Epithelial cell of proximal tubule (primary cell): ENCODE data around the gene SLC25A30. TPM values are rescaled to one million over a fixed set of nuclear protein-coding genes. Genes with fewer than 3 reads are reported as not detected.
"Not testable (repeated sequence)": the region's sequence is repeated elsewhere in the genome, so short reads cannot be mapped to it uniquely, and the experiment has no call there.

ENCODE experiments used
- DNase-seq: peaks from one replicate; pipeline ENCODE4 v3.0.0-alpha.2; 2011; ENCODE audit warnings: low read depth
- H3K4me3 ChIP-seq: 2 replicates; pipeline ENCODE4 v1.5.1; 2011; ENCODE audit warnings: low read depth, mild to moderate bottlenecking, low read length
- total RNA-seq: library from RNA; depleted of rRNA; stranded (reverse); fragments of >200 nt; gene quantifications from 2 replicates; pipeline ENCODE4 v1.2.3, GENCODE V29; 2015
- TF ChIP-seq, protein P1 (sequence below): conservative IDR thresholded peaks from 2 replicates; pipeline ENCODE4 v1.5.1; 2012; ENCODE audit warnings: low read depth, mild to moderate bottlenecking, low read length

The SLC25A30 gene
- total RNA-seq, 1 donor from 2014 or later, result 4.7 TPM

DNA sequence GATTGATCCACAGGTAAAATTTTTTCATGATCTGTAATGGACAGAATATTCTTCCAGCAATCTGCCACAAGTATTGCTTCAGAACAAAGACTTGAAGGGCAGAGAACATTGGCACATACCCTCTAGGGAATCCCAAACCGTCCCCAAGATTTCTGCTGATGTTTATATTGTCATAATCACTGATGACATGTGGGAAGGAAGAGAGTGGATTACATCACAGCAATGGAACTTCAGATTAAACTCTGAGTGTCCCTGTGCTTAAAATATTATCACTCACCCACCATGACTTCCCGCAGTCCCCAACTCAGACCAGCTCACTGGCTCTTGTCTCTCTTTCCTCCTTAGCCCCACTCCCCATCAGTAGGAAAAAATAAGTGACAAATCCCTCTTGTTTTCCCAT, 68.7 kb downstream of the SLC25A30 start:
- TF ChIP-seq, protein P1, sequence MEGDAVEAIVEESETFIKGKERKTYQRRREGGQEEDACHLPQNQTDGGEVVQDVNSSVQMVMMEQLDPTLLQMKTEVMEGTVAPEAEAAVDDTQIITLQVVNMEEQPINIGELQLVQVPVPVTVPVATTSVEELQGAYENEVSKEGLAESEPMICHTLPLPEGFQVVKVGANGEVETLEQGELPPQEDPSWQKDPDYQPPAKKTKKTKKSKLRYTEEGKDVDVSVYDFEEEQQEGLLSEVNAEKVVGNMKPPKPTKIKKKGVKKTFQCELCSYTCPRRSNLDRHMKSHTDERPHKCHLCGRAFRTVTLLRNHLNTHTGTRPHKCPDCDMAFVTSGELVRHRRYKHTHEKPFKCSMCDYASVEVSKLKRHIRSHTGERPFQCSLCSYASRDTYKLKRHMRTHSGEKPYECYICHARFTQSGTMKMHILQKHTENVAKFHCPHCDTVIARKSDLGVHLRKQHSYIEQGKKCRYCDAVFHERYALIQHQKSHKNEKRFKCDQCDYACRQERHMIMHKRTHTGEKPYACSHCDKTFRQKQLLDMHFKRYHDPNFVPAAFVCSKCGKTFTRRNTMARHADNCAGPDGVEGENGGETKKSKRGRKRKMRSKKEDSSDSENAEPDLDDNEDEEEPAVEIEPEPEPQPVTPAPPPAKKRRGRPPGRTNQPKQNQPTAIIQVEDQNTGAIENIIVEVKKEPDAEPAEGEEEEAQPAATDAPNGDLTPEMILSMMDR, result no peak

DNA sequence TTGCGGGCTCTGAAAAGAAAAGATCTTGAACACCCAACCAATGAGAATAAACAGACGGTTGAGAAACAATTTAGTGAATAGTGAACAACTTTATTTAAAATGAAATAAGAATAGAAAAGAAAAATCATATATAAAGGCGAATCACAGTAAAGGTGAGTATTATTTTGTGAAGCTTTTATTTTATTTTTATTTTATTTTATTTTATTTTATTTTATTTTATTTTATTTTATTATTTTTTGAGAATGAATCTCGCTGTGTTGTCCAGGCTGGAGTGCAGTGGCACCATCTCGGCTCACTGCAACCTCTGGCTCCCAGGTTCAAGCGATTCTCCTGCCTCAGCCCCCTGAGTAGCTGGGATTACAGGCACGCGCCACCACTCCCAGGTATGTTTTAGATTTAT, 74.1 kb downstream of the SLC25A30 start:
- not testable (repeated sequence) for DNase-seq

More for the DNA sequence above, 68.7 kb downstream of the SLC25A30 start:
- no peak overlapping the region for H3K4me3 ChIP-seq
- DNase-seq, result no peak

More for the DNA sequence above, 74.1 kb downstream of the SLC25A30 start:
- H3K4me3 ChIP-seq, result not testable (repeated sequence)

Other genes with a start within 250 kb of the SLC25A30 start
- gene KCTD4, start 217.3 kb downstream of the SLC25A30 start, total RNA-seq, result 0.22 and 0.63 TPM in 2 replicates
- gene TPT1, start 77.2 kb downstream of the SLC25A30 start, total RNA-seq, result 1,117 and 1,641 TPM in 2 replicates
- 13.3 and 15.6 TPM in 2 replicates for gene COG3, start 46.6 kb upstream of the SLC25A30 start, total RNA-seq
- not detected in 2 replicates for gene ERICH6B, start 197.4 kb upstream of the SLC25A30 start, total RNA-seq